ENCODE measurements around the gene FBXW7.

The FBXW7 gene

DNA sequence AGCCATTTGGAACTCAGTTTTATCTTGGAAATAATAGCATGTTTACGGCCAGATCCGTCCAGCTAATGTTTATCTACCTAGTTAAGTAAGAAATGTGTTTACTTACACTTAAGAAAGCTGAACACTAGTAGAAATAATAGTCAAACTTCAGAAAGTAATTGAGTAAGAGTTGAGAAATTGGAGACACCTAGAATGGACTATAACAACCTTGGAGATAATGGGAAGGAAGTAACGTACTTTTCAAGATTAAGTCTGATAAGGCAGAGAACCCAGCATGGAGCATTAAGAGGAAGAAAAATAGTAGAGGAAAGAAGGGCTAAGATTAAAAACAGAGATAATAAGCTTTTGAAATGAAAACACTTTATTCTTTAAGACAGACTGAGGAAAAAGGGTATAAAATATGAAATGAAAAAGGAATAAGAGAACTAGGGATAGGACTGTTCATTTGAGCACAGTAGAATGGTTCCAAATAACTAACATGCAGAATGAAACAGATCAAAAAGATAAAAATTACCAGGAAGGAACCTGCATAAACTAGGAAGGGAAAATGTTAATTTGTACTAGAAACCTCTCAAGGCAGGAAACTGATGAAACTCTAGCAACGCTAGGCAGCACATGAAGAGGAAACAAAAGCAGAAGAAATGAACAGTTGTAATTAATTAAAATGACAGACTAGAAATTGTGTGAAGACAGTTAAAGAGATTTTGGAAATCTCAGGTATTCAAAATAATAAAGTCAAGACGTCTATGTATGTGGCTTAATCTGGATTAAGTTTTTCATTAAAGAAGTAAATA lies 71.7 kb downstream of the FBXW7 start:
- no peak for DNase-seq

DNA sequence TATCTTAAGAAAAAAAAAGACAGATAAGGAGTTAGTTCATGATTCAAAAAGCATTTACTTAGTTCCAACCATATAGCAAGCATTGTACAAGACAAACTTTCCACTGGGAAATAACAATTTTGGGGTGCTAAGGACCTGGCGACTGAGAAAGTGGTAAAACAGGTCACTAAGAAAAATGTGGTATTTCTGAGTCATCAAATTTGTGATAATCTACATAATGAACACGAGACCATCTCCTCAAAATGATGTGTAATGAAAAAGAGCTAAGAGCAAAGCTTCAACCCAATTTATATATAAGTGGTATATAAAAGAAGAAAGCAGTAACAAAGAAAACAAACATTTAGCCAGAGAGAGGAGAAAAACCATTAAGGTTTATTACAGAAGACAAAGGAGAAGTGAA lies 72.3 kb downstream of the FBXW7 start:
- no peak for DNase-seq

- DNase-seq, result no peak
These were observed 73.2 kb downstream of the FBXW7 start for GRCh38 chr4:152462695-152463094.

- no peak for DNase-seq
These were observed 73.8 kb downstream of the FBXW7 start for GRCh38 chr4:152462047-152462446.

- DNase-seq, result no peak
These were observed 75.4 kb downstream of the FBXW7 start for GRCh38 chr4:152460488-152460887.

DNA sequence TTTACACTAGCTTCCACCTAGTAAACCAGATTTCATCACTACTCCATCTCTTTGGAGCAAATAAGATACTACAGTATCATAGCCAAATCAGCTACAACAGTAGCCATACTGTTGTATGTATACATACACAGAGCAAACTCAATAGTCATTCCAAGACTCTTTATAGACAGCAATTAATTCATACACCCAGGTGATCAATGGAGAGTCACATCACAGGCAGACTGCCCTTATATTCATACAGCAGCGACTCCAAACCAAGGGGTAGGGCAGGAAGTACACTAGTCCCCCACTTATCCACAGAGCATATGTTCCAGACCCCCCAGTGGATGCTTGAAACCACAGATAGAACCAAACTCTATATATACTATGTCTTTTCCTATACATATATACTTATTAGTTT lies 76.6 kb downstream of the FBXW7 start:
- no peak for DNase-seq

DNA sequence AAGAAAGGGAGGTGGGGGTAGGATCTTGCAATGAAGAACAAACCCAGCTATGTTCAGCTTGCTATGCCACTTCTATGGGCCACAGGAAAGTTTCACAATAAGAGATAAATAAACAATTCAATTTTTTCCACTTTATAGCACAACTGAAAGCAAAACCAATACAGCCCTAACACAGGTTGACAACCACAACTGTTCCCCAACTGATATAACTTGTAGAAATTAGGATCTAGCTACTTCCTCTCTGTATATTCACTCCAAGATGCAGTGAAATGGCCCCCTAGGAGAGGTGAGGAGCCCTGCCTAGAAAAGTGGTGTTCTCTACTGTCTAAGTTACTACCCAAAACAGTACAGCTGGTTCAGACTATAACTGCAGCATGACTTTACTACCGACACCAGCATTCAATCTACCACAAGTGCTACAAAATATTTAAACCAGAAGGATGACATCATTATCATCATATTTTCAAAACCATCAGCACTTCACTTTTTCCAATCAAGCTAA lies 77.0 kb downstream of the FBXW7 start:
- no peak for DNase-seq

GRCh38 chr4:152456609-152457008 lies 79.3 kb downstream of the FBXW7 start:
- no peak for DNase-seq

- no peak for DNase-seq
These were observed 80.6 kb downstream of the FBXW7 start for GRCh38 chr4:152455311-152455710.

DNA sequence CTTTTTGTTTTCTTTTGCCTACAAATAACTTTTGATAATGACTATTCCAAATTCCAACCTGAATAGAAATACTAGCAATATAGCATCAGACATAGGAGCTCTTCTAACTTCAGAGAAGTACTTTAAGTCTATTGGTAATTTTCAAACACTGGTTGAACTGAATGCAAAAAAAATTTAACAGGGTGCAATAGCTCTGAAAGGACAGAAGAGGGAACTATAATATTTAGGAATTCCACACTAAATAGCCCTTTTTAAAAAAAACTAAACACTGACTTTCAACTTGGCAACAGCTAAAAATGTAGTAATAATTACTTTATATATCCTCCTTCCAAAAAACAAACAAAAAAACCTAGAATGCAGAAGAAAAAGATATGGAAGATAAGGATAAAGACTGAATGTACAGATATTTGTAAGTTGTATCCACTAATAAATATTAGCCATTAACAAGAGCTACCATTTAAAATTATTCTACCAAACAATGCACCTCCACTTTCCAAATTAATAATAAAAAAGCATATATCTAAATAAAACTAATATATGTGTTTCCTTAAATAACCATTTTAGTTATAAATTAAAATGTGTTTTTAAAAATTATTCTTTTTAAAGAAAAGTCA lies 81.4 kb downstream of the FBXW7 start:
- DNase-seq, result no peak

GRCh38 chr4:152451496-152451895 lies 84.4 kb downstream of the FBXW7 start:
- DNase-seq, result no peak

- no peak for DNase-seq
These were observed 87.0 kb downstream of the FBXW7 start for GRCh38 chr4:152448854-152449253.

- DNase-seq, result no peak
These were observed 87.7 kb downstream of the FBXW7 start for GRCh38 chr4:152448038-152448707.

- no peak for DNase-seq
These were observed 92.0 kb downstream of the FBXW7 start for GRCh38 chr4:152443859-152444258.

- no peak for DNase-seq
These were observed 98.3 kb downstream of the FBXW7 start for GRCh38 chr4:152437561-152437960.

DNA sequence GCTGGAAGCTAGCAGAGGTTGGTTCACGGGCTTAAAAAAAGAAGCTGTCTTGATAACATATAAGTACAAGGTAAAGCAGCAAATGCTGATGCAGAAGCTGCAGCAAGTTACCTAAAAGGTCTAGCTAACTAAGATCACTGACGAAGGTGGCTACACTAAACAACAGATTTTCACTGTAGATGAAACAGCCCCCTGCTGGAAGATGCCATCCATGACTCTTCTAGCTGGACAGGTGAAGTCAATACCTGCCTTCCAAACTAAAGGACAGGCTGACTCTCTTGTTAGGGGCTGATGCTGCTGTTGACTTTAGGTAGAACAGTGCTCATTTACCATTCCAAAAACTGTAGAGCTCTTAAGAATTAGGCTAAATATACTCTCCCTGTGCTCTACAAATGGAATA lies 99.5 kb downstream of the FBXW7 start:
- DNase-seq, result no peak

DNA sequence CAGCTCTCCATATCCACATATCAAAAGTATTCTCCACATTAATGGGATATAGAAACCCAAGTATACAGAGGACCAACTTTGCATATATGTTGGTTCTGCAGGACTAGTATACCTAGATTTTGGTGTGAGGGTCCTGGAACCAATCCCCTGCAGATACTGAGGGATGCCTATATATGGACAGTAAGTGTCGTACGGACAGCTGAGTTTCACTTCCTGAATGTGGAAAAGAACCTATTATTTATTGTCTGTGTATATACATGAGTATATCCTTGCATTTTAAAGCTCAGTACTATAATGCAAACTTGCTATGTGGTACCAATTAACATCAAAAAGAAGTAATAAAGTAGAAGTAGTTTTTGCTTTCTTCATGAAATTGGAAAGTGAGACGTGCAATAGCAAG lies 101.9 kb downstream of the FBXW7 start:
- no peak for DNase-seq

DNA sequence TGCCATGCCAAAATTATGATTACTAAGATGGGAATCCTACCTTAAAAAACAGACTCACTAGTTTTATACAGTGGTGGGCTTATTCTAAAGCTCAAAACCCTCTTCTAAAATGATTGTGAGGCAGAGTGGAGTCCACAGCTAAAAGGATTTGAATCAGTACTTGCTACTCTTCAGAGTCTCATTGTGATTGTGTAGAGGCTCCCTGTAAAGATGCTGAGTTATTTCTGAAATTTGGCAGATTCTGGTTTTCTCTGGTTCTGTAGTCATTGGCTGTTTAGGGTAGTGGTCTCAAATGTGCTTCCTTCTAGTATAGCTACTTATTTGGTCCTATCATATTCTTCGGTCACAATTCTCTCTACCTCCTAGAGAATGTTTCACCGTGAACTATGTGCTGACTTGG lies 104.1 kb downstream of the FBXW7 start:
- DNase-seq, result no peak

DNA sequence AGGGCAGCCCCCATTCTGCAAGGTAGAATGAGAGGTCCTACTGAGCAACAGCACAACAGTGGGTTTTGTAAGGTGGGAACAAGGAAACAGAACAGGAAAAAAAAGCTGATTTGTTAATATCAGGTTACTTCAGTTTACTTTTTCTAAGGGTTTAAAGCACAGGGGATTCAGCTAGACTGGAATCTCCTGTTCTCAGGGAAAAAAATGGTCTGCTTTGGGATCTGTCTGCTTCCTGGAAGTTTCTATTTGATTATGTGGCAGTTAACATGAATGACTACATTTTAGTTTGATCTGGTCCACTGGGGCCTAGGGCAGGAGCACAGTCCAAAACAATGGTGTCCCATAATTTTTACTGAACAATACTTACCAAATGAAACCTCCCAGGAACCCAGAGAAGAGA lies 104.6 kb downstream of the FBXW7 start:
- no peak for DNase-seq

GRCh38 chr4:152430507-152430906 lies 105.4 kb downstream of the FBXW7 start:
- no peak for DNase-seq

GRCh38 chr4:152427981-152428380 lies 107.9 kb downstream of the FBXW7 start:
- no peak for DNase-seq

- DNase-seq, result no peak
These were observed 110.9 kb downstream of the FBXW7 start for GRCh38 chr4:152424977-152425376.

DNA sequence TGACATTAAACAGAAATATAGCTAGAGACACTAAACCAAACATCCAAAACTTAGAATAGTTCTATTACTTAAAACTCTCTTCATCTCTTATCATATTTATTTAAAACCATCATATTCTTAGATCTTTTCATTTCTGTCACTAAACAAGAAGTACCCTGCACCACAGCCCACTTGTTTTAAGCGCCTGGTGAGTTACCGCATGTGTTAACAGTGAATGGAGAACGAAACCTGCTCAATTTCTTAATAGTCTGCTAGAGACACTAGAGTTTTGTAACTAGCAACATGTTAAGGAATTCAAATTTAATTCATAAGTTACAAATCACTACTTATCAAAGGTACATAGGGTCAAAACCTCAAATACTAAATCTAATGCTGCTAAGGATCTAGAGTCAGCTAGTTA lies 111.5 kb downstream of the FBXW7 start:
- DNase-seq, result no peak

DNA sequence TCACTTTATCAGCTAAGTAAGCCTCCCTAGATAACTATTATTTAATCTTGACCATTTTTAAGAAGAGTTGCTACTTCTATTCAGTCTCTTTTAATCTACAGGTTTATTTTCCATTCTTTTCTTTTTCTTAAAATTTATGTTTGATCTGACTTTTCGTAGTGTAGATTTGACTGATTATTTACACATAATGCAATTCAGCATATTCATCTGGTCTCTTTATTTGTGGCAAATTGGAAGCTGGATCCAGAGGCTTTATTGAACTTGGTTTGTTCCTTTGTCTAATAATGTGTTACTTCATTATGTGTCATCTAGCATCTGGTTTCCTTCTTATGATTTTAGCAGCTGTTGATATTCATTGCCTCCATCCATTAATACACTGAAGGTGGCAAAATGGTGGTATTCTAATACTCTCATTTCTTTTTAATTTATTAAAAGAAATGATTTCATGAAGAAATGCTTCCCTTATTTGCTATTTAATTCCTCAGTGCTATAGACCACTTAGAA lies 113.0 kb downstream of the FBXW7 start:
- no peak for DNase-seq

All from CD4-positive, alpha-beta T cell treated with Interferon gamma for 1 hour (primary cell).